Neural crest cell (in vitro differentiated cells): ENCODE results near the gene CD209. TPM values are rescaled to one million over a fixed set of nuclear protein-coding genes. Genes with fewer than 3 reads are reported as not detected.

Source experiments
- DNase-seq: peaks from one replicate; pipeline ENCODE4 v3.0.0; 2021; ENCODE audit warnings: low read depth, mixed read lengths, low spot score
- H3K27ac Mint-ChIP-seq: one replicate; pipeline ENCODE4 v1.8.0; 2021; ENCODE audit warnings: mild to moderate bottlenecking, mixed read lengths; ENCODE audit not compliant: unreplicated experiment
- H3K27me3 Mint-ChIP-seq: 2 replicates; pipeline ENCODE4 v1.8.0; 2021; ENCODE audit warnings: low read depth, mild to moderate bottlenecking, mixed read lengths
- H3K36me3 Mint-ChIP-seq: 2 replicates; pipeline ENCODE4 v1.8.0; 2021; ENCODE audit warnings: low read depth, mild to moderate bottlenecking, mixed read lengths
- H3K4me1 Mint-ChIP-seq: 2 replicates; pipeline ENCODE4 v1.8.0; 2021; ENCODE audit warnings: mixed read lengths
- H3K4me3 Mint-ChIP-seq: one replicate; pipeline ENCODE4 v1.8.0; 2021; ENCODE audit warnings: mild to moderate bottlenecking, mixed read lengths
- H3K9me3 Mint-ChIP-seq: 2 replicates; pipeline ENCODE4 v1.8.0; 2021; ENCODE audit warnings: mixed read lengths
- CTCF ChIP-seq: fragments of 200-600 bp; sonication (generic); conservative IDR thresholded peaks from 2 replicates; pipeline ENCODE4 v1.5.0; 2021; ENCODE audit warnings: antibody characterized with exemption, mild to moderate bottlenecking
- total RNA-seq: library from RNA; stranded (reverse); gene quantifications from 2 replicates; pipeline ENCODE4 v1.2.1, GENCODE V29; 2021

CD209 gene
- total RNA-seq, 1 donor from 2014 or later: not detected

- DNase-seq: no peak
- no peak overlapping the region for H3K27ac Mint-ChIP-seq
- no peaks in the 10 kb centered on the region for H3K4me1 Mint-ChIP-seq
- H3K4me3 Mint-ChIP-seq: no peak overlapping the region
- no peaks in the 10 kb centered on the region for H3K9me3 Mint-ChIP-seq
- peaks cover 55% of the 10 kb centered on the region for H3K27me3 Mint-ChIP-seq
- no peaks in the 10 kb centered on the region for H3K36me3 Mint-ChIP-seq
- TF ChIP-seq CTCF: no peak
These were observed 25.1 kb downstream of the CD209 start for GRCh38 chr19:7722231-7722651.

GRCh38 chr19:7720351-7720750 lies 27.0 kb downstream of the CD209 start:
- H3K27ac Mint-ChIP-seq: peak overlapping the region; percentile 19
- no peaks in the 10 kb centered on the region for H3K9me3 Mint-ChIP-seq
- no peaks in the 10 kb centered on the region for H3K4me1 Mint-ChIP-seq
- H3K4me3 Mint-ChIP-seq: no peak overlapping the region
- no peak for TF ChIP-seq CTCF
- no peak for DNase-seq
- H3K27me3 Mint-ChIP-seq: peaks cover 52% of the 10 kb centered on the region
- no peaks in the 10 kb centered on the region for H3K36me3 Mint-ChIP-seq

GRCh38 chr19:7718668-7719067 lies 28.7 kb downstream of the CD209 start:
- H3K4me3 Mint-ChIP-seq: no peak overlapping the region
- no peak for DNase-seq
- H3K9me3 Mint-ChIP-seq: no peaks in the 10 kb centered on the region
- peaks cover 39% of the 10 kb centered on the region for H3K27me3 Mint-ChIP-seq
- no peaks in the 10 kb centered on the region for H3K36me3 Mint-ChIP-seq
- no peak overlapping the region for H3K27ac Mint-ChIP-seq
- no peak for TF ChIP-seq CTCF
- no peaks in the 10 kb centered on the region for H3K4me1 Mint-ChIP-seq

GRCh38 chr19:7716762-7717161 lies 30.6 kb downstream of the CD209 start:
- no peak overlapping the region for H3K4me3 Mint-ChIP-seq
- H3K9me3 Mint-ChIP-seq: no peaks in the 10 kb centered on the region
- TF ChIP-seq CTCF: no peak
- DNase-seq: no peak
- no peak overlapping the region for H3K27ac Mint-ChIP-seq
- peaks cover 24% of the 10 kb centered on the region for H3K27me3 Mint-ChIP-seq
- no peaks in the 10 kb centered on the region for H3K4me1 Mint-ChIP-seq
- H3K36me3 Mint-ChIP-seq: no peaks in the 10 kb centered on the region

- H3K27me3 Mint-ChIP-seq: peaks cover 25% of the 10 kb centered on the region
- DNase-seq: no peak
These were observed 31.7 kb downstream of the CD209 start for GRCh38 chr19:7715671-7716070.

More at GRCh38 chr19:7715671-7716070, 31.7 kb downstream of the CD209 start:
- Mint-ChIP-seq H3K27ac (no peak overlapping the region), H3K36me3 (no peaks in the 10 kb centered on the region), H3K9me3 (no peaks in the 10 kb centered on the region), H3K4me3 (no peak overlapping the region), H3K4me1 (no peaks in the 10 kb centered on the region)
- TF ChIP-seq CTCF: no peak
